HG02852 (cell line): ENCODE data around the gene LRRC3B.
"Not testable (repeated sequence)": the region's sequence is repeated elsewhere in the genome, so short reads cannot be mapped to it uniquely, and the experiment has no call there.

Source experiments
- ATAC-seq: cut with Tn5 transposase; IDR thresholded peaks from one replicate; pipeline ENCODE4 v1.9.1; 2021; ENCODE audit warnings: mild to moderate bottlenecking, moderate library complexity; ENCODE audit not compliant: unreplicated experiment

LRRC3B gene, protein sequence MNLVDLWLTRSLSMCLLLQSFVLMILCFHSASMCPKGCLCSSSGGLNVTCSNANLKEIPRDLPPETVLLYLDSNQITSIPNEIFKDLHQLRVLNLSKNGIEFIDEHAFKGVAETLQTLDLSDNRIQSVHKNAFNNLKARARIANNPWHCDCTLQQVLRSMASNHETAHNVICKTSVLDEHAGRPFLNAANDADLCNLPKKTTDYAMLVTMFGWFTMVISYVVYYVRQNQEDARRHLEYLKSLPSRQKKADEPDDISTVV

DNA sequence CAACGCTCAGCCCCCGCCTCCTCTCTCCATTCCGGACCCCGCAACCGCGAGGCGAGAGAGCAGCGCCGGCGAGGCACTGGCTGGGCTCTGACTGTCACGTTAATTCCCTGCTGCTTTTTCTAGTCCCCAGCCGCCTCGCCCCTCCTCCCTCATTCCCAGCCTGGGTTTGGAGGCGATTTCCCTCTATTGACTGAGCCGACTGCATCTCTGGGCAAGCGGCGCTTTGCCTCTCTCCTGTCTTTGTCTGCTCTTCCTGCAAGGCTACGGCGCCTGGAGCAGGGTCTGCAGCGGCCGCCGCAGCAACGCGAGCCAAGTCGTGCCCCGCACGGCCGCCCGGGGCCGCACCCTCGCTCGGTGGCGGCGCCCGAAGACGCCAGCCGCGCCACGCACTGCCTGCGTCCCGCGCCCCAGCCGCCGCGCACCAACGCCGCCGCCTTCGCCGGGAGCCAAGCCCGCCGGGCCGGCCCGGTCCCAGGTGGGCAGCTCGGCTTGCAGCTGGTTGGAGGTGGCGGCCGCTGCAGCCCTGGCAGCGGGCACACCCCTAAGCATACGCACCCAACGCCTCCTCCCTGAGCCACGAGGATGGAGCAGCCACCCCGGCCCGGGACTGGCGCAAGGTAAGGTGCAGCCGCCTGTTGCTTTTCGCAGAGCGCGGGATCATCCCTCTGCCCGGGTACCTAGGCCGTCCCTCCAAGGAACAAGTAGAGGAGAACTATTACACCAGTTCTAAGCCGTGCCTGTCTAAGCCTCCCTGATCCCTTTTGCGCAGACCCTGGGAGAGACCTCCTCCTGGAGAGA, at the start of gene LRRC3B:
TSS of gene LRRC3B (plus strand) at position 152 of the 798 bp plus-strand sequence. CDS start 86,901 bp downstream, outside the sequence.
- no peak for ATAC-seq

DNA sequence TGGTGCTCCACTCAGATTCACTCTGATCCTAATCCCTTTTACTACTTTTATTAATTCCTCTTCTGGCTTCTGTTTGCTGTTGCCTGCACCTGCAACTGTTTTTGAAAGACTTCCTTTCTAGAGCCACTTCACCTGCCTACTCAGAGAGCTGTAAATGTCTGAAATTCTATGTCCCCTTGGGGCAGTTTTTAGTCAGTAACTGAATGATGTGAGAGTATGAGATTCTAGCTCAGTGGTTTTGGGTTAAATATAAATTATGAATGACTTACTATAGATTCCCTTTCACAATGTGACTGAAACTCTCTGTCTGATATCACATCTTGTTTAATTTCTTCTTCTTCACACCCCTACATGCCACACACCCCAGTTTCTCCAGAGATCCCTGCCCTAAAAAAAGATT, 47.8 kb upstream of the LRRC3B start:
- ATAC-seq: no peak

- no peak for ATAC-seq
These were observed 43.5 kb upstream of the LRRC3B start for GRCh38 chr3:26579116-26579515.

DNA sequence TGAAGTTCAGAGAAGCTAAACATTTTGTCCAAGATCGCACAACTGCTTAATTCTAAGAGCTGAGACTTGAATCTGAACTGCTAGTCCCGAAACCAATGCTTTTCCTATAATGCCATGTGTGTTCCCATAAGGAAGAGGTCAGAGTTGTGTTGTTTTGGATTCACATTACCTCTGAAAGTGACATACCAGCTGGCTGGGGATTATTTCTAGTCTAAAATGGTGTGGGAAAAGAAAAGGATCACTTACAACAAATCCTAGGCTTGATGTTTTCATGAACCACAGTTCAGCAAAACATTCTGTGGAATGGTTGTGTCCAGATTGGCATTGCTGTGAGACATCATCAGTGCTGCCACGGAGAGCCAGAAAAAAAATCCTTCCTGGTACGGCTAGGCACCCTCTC, 35.0 kb upstream of the LRRC3B start:
- ATAC-seq: no peak

DNA sequence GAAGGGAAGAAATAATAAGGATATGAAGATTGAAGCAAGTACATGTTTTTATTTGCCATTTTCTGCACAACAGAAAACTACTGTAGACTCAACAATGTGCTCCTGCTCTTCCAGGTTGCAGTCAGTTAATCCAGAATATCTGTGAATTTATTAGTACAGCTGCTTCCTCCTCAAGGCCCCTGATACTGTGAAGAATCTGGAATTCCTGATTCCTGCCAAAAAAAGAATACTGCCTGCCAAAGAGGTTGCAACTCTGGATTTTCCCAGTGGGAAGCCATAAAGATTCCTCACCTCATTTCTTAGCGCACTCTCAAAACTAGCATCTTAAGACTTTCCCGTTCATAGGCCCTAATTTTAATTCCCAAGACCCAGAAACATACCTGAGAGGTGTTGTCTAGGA, 33.6 kb upstream of the LRRC3B start:
- no peak for ATAC-seq

GRCh38 chr3:26589678-26590077, 32.9 kb upstream of the LRRC3B start:
- no peak for ATAC-seq

DNA sequence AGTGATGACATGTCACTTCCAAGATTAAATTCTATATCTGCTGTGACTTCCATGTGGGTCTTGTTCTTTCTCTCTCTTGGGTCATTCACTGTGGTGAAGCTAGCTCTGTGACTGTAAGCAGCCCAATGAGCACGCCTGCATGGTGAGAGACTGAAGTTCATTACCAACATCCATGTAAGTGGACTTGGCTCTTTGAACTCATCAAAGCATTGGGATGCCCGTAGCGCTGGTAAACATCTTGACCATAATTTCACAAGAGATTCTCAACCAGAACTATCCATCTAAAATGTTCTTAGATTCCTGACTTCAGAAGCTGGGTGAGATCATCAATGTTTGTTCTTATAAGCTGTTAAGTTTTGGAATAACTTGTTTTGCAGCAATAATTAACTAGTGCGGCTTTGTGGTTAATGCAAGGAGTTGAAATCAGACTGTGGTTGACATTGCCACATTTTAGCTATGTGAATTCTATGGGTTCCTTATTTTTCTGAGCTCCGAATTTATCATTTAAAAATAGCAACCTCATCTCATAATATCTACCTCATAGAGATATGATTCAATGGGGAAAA, 31.6 kb upstream of the LRRC3B start:
- ATAC-seq: no peak

DNA sequence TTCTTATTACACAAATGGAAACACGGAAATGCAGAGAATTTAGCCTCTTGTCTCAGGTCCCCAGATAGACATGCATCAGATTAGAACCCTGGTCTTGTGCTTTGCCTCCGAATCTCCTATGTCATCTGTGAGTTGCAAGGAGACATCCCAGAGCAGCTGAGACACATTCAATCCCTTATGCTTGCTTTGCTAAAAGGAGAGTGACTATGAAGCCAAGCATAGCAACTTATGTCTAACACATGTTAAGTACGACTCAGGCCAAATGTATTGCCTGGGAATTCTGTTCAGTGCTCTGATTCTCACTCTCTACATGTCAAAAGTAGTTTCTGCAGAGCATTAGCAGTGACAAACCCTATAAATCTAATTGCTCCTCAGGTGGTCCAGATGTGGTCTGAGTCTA, 30.6 kb upstream of the LRRC3B start:
- ATAC-seq: no peak

GRCh38 chr3:26592451-26592850, 30.1 kb upstream of the LRRC3B start:
- no peak for ATAC-seq

DNA sequence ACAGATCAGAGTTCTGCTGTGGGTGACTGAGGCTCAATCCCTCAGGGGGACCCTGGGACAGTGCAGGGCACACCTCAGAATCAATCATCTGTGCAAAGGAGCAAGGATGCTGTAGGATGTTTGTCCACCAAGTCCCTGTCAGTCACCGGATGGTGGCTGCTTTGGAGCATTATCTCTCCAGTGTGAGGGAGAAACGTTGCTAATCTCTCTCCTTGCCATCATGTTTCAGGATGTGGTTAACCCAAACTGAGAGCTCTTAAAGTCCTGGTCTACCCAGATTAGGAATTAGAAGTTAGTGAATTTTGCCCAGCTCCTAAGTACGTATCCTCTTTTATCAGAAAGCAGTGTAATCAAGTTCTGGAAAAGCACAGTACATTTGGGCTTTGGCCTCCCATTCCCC, 26.2 kb upstream of the LRRC3B start:
- ATAC-seq: no peak

DNA sequence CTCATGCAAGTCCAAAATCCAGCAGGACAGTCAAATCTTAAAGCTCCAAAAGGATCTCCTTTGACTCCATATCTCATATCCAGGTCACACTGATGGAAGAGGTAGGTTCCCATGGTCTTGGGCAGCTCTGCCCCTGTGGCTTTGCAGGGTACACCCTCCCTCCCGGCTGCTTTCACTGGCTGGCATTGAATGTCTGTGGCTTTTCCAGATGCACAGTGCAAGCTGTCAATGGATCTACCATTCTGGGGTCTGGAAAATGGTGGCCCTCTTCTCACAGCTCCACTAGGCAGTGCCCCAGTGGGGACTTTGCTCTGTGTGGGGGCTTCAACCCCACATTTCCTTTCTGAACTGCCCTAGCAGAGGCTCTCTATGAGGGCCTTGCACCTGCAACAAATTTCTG, 19.3 kb upstream of the LRRC3B start:
- ATAC-seq: not testable (repeated sequence)

DNA sequence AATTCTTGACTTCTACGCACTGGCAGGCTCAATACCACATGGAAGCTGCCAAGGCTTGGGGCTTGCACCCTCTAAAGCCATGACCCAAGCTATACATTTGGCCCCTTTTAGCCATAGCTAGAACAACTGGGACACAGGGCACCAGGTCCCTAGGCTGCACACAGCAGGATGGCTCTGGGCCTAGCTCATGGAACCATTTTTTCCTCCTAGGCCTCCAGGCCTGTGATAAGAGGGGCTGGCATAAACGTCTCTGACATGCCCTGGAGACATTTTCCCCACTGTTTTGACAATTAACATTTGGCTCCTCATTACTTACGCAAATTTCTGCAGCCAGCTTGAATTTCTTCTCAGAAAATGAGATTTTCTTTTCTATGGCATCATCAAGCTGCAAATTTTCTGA, 18.8 kb upstream of the LRRC3B start:
- not testable (repeated sequence) for ATAC-seq

DNA sequence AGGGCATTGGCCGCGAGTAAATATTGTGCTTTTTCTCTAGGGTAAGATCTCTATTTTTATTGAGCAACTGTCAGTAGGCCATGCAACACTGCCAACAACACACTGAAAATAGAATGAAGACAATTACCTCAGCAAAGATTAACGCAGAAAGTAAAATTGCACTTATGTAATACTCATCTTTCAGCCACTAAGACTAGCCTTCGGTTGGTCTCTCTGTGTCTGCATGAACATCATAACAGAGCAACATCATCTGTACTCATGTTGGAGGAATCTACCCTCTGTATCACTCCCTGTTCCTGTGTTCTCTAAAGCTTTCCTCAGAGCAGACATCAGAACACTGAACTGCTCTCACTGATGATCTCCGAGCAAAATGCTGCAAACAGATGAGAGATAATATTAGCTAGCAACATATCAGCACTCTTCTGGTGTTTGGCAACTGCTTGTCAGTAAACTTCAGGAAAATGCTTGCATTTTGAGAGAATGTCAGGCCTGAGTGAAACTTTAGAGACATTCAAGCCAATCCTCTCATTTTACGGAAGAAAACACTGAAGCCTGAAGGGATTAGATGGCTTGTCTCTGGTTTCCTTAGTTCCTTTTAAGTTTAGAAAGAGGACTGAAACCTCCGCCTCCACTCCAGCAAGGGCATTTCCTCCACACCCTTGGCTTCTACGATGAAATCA, 8.4 kb upstream of the LRRC3B start:
- no peak for ATAC-seq

GRCh38 chr3:26621176-26621575, 1.4 kb upstream of the LRRC3B start:
- ATAC-seq: no peak

DNA sequence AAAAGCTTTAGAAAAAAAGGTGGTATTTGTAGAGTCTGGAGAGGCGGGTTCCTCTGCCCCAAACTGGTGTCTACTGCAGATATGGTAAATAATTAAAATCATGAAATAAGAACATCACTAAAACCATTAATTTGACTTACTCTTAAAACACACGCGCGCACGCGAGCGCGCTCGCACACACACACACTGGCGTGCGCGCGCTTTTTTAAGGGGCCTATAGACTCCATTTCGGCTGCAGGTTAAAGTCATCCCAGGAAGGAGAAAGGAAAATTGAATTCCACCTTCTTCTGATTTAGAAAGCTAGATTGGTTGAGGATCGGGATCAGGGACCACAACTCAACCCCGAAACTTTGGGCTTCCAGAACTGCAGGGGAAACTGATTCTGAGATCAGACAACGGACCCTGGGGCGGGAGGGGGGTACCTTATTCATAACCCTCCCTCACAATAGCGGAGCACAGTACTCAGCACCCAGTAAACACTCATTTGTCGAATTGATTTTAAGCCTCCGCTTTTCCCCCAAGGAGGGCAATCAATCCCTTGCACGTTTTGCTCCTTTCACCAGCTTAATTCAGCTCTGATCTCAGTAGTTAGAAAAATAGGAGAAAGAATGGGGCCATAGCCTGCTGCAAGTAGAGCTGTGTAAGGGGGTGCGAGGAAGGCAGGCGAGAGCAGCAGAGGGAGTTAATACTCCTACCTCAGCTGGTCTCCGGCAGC, 509 bp upstream of the LRRC3B start:
- no peak for ATAC-seq

GRCh38 chr3:26623419-26624208, 1.0 kb downstream of the LRRC3B start:
- no peak for ATAC-seq

DNA sequence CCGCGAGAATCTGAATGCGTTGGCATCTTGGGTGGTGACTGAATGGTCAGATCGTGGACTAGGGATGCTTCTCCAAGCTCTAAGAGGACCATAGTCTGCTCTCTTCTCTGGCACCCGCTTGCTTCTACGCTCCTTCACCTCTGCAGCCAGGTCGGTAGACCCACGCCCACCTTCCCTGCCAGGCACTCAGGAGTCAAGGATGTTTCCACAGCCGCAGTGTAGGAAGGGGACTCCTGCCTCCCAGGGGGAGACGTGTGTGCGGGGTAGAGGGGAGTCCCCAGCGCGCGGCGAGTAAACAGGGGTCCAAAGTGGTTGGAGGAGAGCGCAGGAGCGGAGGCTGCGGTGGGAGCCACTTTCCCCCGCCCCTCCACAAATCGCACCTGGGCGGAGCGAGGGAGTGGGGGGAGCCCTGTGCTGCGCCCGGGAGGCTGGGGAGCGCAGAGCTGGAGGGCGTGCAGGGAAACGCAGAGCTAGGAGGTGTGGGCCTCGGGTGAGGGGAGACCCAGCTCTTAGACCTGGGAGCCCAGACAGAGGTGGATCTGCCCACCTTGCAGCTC, 1.7 kb downstream of the LRRC3B start:
- ATAC-seq: no peak

- no peak for ATAC-seq
These were observed 2.6 kb downstream of the LRRC3B start for GRCh38 chr3:26625187-26625586.

DNA sequence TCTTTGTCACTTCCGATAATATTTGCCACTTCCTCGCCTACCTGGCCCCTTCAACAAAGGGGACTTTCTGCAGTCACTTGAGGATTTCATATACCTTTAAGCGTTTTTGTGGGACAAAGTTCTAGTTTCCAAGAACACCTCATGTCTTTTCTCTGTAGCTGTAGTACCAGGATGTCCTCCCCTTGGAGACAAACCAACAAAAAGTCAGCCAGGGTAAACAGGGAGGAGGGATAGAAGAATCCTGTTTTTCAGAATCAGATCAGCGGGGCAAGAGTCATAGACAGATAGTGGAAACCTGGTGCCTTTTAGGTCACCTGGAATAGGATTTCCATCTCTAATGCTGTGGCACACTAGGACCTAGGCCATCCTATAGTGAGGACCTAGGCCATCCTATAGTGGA, 4.5 kb downstream of the LRRC3B start:
- no peak for ATAC-seq

GRCh38 chr3:26628915-26629314, 6.3 kb downstream of the LRRC3B start:
- no peak for ATAC-seq
